K562 (cell line): ENCODE data around the gene TP53TG5. TPM values are rescaled to one million over a fixed set of nuclear protein-coding genes. Genes with fewer than 3 reads are reported as not detected.

ENCODE experiments used
- EGR1 ChIP-seq: fragments of 450-650 bp; conservative IDR thresholded peaks from 2 replicates; pipeline ENCODE4 v1.6.1; 2017; ENCODE audit warnings: mild to moderate bottlenecking
- FOXK2 ChIP-seq, 2 experiments: fragments of 450-650 bp; IDR thresholded peaks in 1 of 2; conservative IDR thresholded peaks in 1 of 2; 2 replicates each; pipeline ENCODE4 v1.6.1; 2016; ENCODE audit warnings: low read depth in 2 of 2, mild to moderate bottlenecking in 1 of 2
- HES1 ChIP-seq: fragments of 450-650 bp; IDR thresholded peaks from 2 replicates; pipeline ENCODE4 v1.6.1; 2016; ENCODE audit warnings: low read depth, mild to moderate bottlenecking, moderate library complexity
- JUND ChIP-seq, 2 experiments: IDR thresholded peaks; 2 replicates in 1 of 2; 3 replicates in 1 of 2; pipeline ENCODE4 v1.6.1; 2011; ENCODE audit warnings: borderline replicate concordance in 2 of 2, low read depth in 2 of 2, low read length in 2 of 2, improper control_type of control experiment in 1 of 2, missing biosample characterization in 1 of 2, missing genetic modification characterization in 1 of 2, missing genetic modification reagents in 1 of 2
- PBX2 ChIP-seq, 2 experiments: IDR thresholded peaks in 1 of 2; conservative IDR thresholded peaks in 1 of 2; 2 replicates each; pipeline ENCODE4 v1.6.1; 2016; ENCODE audit warnings: low read depth in 2 of 2, mild to moderate bottlenecking in 1 of 2, missing compliant biosample characterization in 1 of 2, missing genetic modification characterization in 1 of 2, moderate library complexity in 1 of 2
- RAD21 ChIP-seq, 2 experiments: fragments of 250-450 bp in 1 of 2; fragments of 450-650 bp in 1 of 2; sonication (Bioruptor Pico) in 1 of 2; formaldehyde crosslinking in 1 of 2; IDR thresholded peaks in 1 of 2; conservative IDR thresholded peaks in 1 of 2; 2 replicates each; pipeline versions ENCODE4 v1.4.0 to v1.8.0; 2020 to 2022; ENCODE audit warnings: mild to moderate bottlenecking in 2 of 2, moderate library complexity in 1 of 2
- RBM34 ChIP-seq: fragments of 200-400 bp; formaldehyde crosslinking; IDR thresholded peaks from 2 replicates; pipeline ENCODE4 v1.6.1; 2018; ENCODE audit warnings: low read length, borderline replicate concordance; ENCODE audit not compliant: insufficient read depth
- SAP30 ChIP-seq: fragments of 200-600 bp; sonication (generic); IDR thresholded peaks from 2 replicates; pipeline ENCODE4 v1.6.1; 2012; ENCODE audit warnings: borderline replicate concordance, low read depth, mild to moderate bottlenecking, moderate library complexity, low read length, control low read depth, inconsistent platforms; ENCODE audit not compliant: insufficient read depth, poor library complexity, severe bottlenecking
- SNIP1 ChIP-seq: fragments of 450-650 bp; IDR thresholded peaks from 2 replicates; pipeline ENCODE4 v1.7.1; 2017; ENCODE audit warnings: low read depth, mild to moderate bottlenecking
- ZMIZ1 ChIP-seq, 2 experiments: fragments of 150-350 bp in 1 of 2; IDR thresholded peaks; 2 replicates each; pipeline ENCODE4 v1.6.1; 2012 to 2016; ENCODE audit warnings: low read depth in 2 of 2, low read length in 2 of 2, mild to moderate bottlenecking in 1 of 2, moderate library complexity in 1 of 2
- polyA plus RNA-seq, 8 experiments: library from polyadenylated mRNA; depleted of rRNA in 4 of 8; stranded (reverse) in 5 of 8; unstranded in 3 of 8; fragments of >200 nt; fragmentation: Nextera tagmentation in 2 of 8; fragmentation: Illumina TruSeq in 1 of 8; extraction: Ambion mirVana in 2 of 8; extraction: Trizol in 1 of 8; gene quantifications; 2 replicates each; pipeline versions ENCODE4 v1.2.1 to v1.2.3, GENCODE V29; 2011 to 2014; ENCODE audit warnings: inconsistent platforms in 1 of 8, missing spikeins in 1 of 8
- total RNA-seq, 7 experiments: library from RNA; depleted of rRNA in 6 of 7; stranded (reverse); fragments of >200 nt in 6 of 7; fragmentation: Illumina TruSeq in 2 of 7; extraction: Trizol in 2 of 7; gene quantifications; 2 replicates each; pipeline versions ENCODE4 v1.2.1 to v1.2.3, GENCODE V29; 2011 to 2021; ENCODE audit warnings: low replicate concordance in 1 of 7
- TF ChIP-seq, protein P1 (sequence below): fragments of 250-450 bp; sonication (Bioruptor Pico); IDR thresholded peaks from 2 replicates; pipeline ENCODE4 v1.4.0; 2020; ENCODE audit warnings: mild to moderate bottlenecking
- TF ChIP-seq, protein P2 (sequence below), 2 experiments: fragments of 450-650 bp; conservative IDR thresholded peaks; 2 replicates each; pipeline ENCODE4 v1.6.1; 2017; ENCODE audit warnings: mild to moderate bottlenecking in 2 of 2, moderate library complexity in 2 of 2

The TP53TG5 gene
- total and polyA plus RNA-seq, 9 of the 15 experiments (the other 6 are each of a cell fraction or from before 2014, with no cell fraction given) = 0.04 to 0.05 (median 0.04) TPM; not detected in 6

DNA sequence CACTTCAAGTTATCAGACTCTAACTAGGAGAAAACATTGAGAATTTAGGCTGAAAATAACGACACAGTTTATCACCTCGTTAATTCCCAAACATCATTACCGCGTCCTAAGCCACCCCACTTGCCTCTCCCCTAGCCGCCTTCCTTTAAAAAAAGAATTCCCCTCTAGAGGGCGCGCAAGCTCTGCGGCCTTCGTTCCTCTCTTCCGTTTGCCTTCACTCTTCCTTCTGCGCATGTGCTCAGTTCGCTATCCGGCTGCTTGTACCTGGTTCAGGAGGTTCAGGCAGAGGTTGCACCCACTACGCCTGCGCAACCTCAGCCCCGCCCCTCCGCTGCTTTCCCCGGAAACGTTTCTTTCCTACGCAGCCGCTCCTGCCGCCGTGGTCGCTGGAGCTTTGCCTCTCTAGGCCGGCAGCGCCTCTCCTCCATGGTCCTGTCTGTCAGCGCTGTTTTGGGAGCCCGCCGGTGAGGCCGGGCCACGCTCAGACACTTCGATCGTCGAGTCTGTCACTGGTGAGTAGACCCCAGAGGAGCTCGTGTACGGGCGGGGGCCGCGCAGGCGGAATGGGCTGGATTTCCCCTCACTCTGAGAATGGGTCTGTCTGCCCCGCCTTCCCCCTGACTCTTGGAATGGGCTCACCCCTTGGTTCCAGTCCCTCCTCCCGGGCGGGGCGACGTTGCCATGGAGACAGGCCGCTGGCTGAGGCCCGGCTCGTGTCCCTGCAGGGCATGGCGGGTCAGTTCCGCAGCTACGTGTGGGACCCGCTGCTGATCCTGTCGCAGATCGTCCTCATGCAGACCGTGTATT, 15.1 kb downstream of the TP53TG5 start, which contains the start of gene SYS1 (continued):
- TF ChIP-seq JUND (IDR thresholded peaks at IDR 0.05; ENCODE audit: borderline replicate concordance, low read depth, low read length) (peak; percentile 77), JUND (tag; IDR thresholded peaks at IDR 0.05; ENCODE audit: borderline replicate concordance, low read depth, low read length) (peak; percentile 5; the same call in 1 of the 3 replicates), SNIP1 (peak; percentile 89), SAP30 (peak; percentile 95), FOXK2 (conservative IDR thresholded peaks at IDR 0.05 in 1 of 2, IDR thresholded peaks at IDR 0.05 in 1 of 2; ENCODE audit: low read depth in 2 of 2) (peak; percentile 87 to 99), RAD21 (CRISPR knock-in tag; conservative IDR thresholded peaks at IDR 0.05 in 1 of 2, IDR thresholded peaks at IDR 0.05 in 1 of 2) (peak; percentile 80 to 81), EGR1 (peak; percentile 26; the same call in 1 of the 2 replicates), HES1 (no peak), RBM34 (no peak), PBX2 (CRISPR knock-in tag; IDR thresholded peaks at IDR 0.05; ENCODE audit: low read depth) (peak; percentile 33; the same call in 1 of the 2 replicates), PBX2 (tag; conservative IDR thresholded peaks at IDR 0.05; ENCODE audit: low read depth) (peak; percentile 83), ZMIZ1 (IDR thresholded peaks at IDR 0.05; ENCODE audit: low read depth in 2 of 2, low read length in 2 of 2) (peak; percentile 1 to 26; a peak in 1 of 4 replicates)
- TF ChIP-seq, protein P1, sequence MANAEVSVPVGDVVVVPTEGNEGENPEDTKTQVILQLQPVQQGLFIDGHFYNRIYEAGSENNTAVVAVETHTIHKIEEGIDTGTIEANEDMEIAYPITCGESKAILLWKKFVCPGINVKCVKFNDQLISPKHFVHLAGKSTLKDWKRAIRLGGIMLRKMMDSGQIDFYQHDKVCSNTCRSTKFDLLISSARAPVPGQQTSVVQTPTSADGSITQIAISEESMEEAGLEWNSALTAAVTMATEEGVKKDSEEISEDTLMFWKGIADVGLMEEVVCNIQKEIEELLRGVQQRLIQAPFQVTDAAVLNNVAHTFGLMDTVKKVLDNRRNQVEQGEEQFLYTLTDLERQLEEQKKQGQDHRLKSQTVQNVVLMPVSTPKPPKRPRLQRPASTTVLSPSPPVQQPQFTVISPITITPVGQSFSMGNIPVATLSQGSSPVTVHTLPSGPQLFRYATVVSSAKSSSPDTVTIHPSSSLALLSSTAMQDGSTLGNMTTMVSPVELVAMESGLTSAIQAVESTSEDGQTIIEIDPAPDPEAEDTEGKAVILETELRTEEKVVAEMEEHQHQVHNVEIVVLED (CRISPR knock-in tag) = peak; percentile 85
- TF ChIP-seq, protein P2, sequence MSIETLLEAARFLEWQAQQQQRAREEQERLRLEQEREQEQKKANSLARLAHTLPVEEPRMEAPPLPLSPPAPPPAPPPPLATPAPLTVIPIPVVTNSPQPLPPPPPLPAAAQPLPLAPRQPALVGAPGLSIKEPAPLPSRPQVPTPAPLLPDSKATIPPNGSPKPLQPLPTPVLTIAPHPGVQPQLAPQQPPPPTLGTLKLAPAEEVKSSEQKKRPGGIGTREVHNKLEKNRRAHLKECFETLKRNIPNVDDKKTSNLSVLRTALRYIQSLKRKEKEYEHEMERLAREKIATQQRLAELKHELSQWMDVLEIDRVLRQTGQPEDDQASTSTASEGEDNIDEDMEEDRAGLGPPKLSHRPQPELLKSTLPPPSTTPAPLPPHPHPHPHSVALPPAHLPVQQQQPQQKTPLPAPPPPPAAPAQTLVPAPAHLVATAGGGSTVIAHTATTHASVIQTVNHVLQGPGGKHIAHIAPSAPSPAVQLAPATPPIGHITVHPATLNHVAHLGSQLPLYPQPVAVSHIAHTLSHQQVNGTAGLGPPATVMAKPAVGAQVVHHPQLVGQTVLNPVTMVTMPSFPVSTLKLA (conservative IDR thresholded peaks at IDR 0.05) = peak; percentile 91 to 96
